ENCODE results near the gene KLHL26. TPM values are rescaled to one million over a fixed set of nuclear protein-coding genes. Genes with fewer than 3 reads are reported as not detected.

Gene KLHL26
- total RNA-seq, 1 experiment from 2014 or later: 10.7 TPM

- no peak overlapping the region for H4K5ac ChIP-seq (ENCODE audit: insufficient read length, low read depth, low read length)
- no peaks in the 10 kb centered on the region for H3K79me2 ChIP-seq (ENCODE audit: insufficient read depth, low read length)
- no peaks in the 10 kb centered on the region; the same call in 1 of the 2 replicates for H3K4me1 ChIP-seq (ENCODE audit: insufficient read depth, low read length)
- no peak overlapping the region for H4K8ac ChIP-seq (replicated peaks; ENCODE audit: insufficient read length, low read depth, low read length)
- H3T11ph ChIP-seq (ENCODE audit: low read length): no peak overlapping the region
- peaks cover 0 to 2% (median 2%) of the 10 kb centered on the region in 3 experiments; a peak in 1 of 7 replicates for H3K36me3 Mint-ChIP-seq (ENCODE audit: insufficient read depth in 1 of 3, low read depth in 3 of 3)
- H3K9me3 Mint-ChIP-seq: no peaks in the 10 kb centered on the region
- no peak overlapping the region for H3K18ac ChIP-seq (ENCODE audit: insufficient read length, low read depth, low read length)
- H3K27ac Mint-ChIP-seq: peak overlapping the region in 2 of 3 experiments; percentile 44 to 76; a peak in 3 of 7 replicates
- no peak overlapping the region for H2BK12ac ChIP-seq (ENCODE audit: insufficient read length, low read depth, low read length)
- no peak overlapping the region for H2BK5ac ChIP-seq (ENCODE audit: insufficient read length, low read length)
- H3K9me3 ChIP-seq (ENCODE audit: control insufficient read depth, low read depth, low read length): no peaks in the 10 kb centered on the region
- H3K4ac ChIP-seq (ENCODE audit: low read depth, low read length): no peak overlapping the region
- no peak overlapping the region for H3K56ac ChIP-seq (ENCODE audit: insufficient read length, low read depth, low read length)
- no peak overlapping the region for H3K4me2 ChIP-seq (ENCODE audit: insufficient read depth, insufficient read length, low read length)
- peak; percentile 62 for DNase-seq
- H2BK15ac ChIP-seq (ENCODE audit: low read depth, low read length): no peak overlapping the region
- H3K27me3 Mint-ChIP-seq (ENCODE audit: low read depth): peaks cover 2% of the 10 kb centered on the region
- H2AK5ac ChIP-seq (ENCODE audit: insufficient read length, low read length): no peak overlapping the region
- H3K4me3 Mint-ChIP-seq: no peak overlapping the region
- no peak overlapping the region for H3K23ac ChIP-seq (ENCODE audit: insufficient read length, low read depth, low read length)
- no peak overlapping the region for H2BK20ac ChIP-seq (ENCODE audit: low read depth, low read length, poor library complexity, severe bottlenecking)
- H3K9ac ChIP-seq (ENCODE audit: extremely low read depth, insufficient read length, low read length): no peak overlapping the region
- no peak overlapping the region for H2AFZ ChIP-seq (ENCODE audit: low read length)
- TF ChIP-seq CTCF (conservative IDR thresholded peaks at IDR 0.05): no peak
- H3K27me3 ChIP-seq (ENCODE audit: insufficient read depth, low read length): no peaks in the 10 kb centered on the region
- H3K79me1 ChIP-seq (ENCODE audit: insufficient read depth, low read depth, low read length, poor library complexity, severe bottlenecking): no peaks in the 10 kb centered on the region
- H3K4me1 Mint-ChIP-seq: peaks cover 35 to 51% of the 10 kb centered on the region in 2 experiments
- H2BK120ac ChIP-seq (ENCODE audit: low read depth, low read length, poor library complexity, severe bottlenecking): no peak overlapping the region
- H3K14ac ChIP-seq (ENCODE audit: insufficient read depth, low read length): no peak overlapping the region
- no peaks in the 10 kb centered on the region for H3K23me2 ChIP-seq (ENCODE audit: insufficient read length, low read depth, low read length, poor library complexity, severe bottlenecking)
- H4K20me1 ChIP-seq (ENCODE audit: control insufficient read depth, insufficient read depth, insufficient read length): no peaks in the 10 kb centered on the region
- H3K27ac ChIP-seq (ENCODE audit: insufficient read length, low read depth, low read length): no peak overlapping the region
- no CpG with 5 or more reads among the region's 25 CpGs for WGBS (ENCODE audit: extremely low coverage, insufficient read length, low lambda C conversion rate)
- H4K91ac ChIP-seq (ENCODE audit: insufficient read length, low read depth, low read length): no peak overlapping the region
These were observed 12.7 kb downstream of the KLHL26 start for GRCh38 chr19:18649371-18650020.

Measured in H9 (cell line).